G401.6 (cell line): ENCODE results near the gene RMI2.

ENCODE experiments used
- FAIRE-seq: peaks from 2 replicates; lab custom pipeline; 2012; peaks lifted over from hg19 to GRCh38; lab: Jason Lieb, UNC

Gene RMI2

GRCh38 chr16:11399261-11399831 is 54.1 kb downstream of the RMI2 start:
- FAIRE-seq = no peak

- FAIRE-seq = no peak
These were observed 54.8 kb downstream of the RMI2 start for GRCh38 chr16:11400076-11400475.
